Stimulated activated CD8-positive, alpha-beta memory T cell treated with anti-CD3 and anti-CD28 coated beads, Interleukin-15, amount 100 ng/mL, for 1 hour (primary cell): ENCODE measurements around the gene HAP1.
A peak's percentile ranks its signal among the peaks of the same experiment; 100 is the strongest.
"Not testable (repeated sequence)": the region's sequence is repeated elsewhere in the genome, so short reads cannot be mapped to it uniquely, and the experiment has no call there.

Experiments used
- DNase-seq: peaks from one replicate; pipeline ENCODE4 v3.0.0-alpha.2; 2020; ENCODE audit warnings: low read depth

Gene HAP1

DNA sequence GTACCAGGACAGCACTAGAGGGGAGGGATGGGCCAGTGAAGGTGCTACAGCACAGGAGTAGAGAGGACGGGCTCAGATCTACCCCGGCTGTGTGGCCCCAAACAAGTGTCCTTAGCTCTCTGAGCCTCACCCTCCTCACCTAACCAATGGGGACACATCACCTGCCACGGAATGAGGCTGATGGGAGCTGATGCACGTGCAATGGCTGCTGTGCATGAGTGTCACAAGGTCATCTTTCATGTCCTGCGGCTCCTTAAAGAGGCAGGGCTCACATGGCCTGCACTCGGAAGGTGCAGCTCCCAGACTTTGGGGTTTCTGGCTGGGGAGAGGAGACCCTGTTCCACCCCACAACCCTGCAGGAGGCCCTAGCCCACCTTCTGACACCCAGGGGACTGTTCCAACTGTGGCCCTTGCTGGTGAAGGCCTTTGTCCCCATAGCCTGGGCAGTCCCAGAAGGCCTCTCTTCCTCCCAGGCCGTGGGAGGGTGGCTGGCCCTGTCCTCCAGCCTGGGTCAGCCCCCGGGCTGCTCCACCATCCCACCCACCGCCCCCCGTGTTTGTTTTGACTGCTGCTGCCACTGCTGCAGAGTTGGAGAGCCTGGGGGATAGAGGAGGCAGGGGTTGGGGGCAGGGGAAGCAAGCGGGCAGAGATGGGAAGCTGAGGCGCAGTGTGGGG, 10.5 kb downstream of the HAP1 start:
- DNase-seq = no peak

DNA sequence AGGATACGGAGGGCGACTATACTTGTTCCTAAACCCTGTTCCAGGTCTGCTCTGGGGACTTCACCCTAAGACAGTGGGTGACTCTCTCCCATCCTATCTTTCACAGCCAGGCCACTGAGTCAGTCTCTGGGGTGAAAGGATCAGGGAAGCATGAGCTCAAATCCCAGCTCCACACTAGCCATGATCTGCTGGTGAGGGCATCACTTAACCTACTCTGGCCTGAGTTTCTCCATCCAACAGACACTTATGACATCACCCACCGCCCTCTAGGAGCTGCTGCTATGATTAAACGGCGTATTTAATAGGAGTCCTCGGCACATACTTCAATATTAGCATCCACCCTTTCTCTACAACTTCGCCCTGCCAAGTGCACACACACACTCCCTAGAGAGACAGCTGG, 12.2 kb downstream of the HAP1 start:
- DNase-seq = no peak

DNA sequence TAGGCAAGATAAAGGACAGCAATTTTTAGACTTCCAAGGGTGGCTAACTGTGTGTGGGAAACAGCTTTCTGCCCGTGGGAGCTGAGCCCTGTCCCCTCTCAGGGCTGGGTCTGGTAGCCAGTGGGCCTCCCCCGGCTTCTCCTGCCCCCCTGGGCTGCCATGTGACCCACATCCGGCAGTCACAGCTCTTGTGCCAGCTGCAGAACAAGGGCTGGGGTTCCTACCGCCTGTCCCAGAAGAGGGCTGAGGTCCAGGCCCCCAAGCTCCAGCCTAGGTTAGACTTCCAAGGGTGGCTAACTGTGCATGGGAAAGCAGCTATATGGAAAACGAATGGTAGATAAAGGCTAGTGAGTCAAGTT, 16.2 kb downstream of the HAP1 start:
- DNase-seq = no peak

DNA sequence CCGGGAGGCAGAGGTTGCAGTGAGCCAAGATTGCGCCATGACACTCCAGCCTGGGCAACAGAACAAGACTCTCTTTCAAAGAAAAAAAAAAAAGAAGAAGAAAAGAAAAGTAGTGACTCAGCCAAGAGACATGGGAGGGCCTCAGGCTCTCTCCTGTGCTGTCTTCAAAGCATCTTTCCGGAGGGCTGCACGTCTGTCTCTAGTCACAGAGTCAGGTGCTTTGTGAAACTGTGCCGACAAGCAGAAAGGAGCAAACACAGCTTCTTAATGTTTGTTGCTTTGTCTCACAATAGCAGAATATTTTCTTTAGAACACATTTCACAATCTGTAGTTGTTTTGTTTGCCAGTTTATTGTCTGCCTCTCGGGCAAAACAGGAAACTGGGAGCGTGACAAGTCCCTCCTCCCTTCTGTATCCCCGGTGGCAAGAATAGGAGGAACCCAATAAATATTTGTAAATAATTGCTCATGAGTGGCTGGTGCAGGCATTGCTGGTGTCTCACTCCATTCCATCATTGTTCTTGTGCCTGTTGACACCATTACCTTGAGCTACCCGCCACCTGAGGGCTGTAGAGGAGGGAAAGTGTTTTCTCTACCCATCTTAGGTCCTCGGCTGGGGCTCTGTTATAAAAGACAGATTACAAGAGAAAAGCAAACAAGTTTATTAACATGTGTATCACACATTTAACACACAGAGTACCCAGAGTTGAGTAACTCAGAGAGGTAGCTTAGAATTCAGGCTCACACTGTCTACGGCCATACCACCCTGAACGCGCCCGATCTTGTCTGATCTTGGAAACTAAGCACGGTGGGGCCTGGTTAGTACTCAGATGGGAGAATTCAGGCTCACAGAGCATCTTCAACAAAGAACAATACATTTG, 16.8 kb downstream of the HAP1 start:
- DNase-seq = no peak

DNA sequence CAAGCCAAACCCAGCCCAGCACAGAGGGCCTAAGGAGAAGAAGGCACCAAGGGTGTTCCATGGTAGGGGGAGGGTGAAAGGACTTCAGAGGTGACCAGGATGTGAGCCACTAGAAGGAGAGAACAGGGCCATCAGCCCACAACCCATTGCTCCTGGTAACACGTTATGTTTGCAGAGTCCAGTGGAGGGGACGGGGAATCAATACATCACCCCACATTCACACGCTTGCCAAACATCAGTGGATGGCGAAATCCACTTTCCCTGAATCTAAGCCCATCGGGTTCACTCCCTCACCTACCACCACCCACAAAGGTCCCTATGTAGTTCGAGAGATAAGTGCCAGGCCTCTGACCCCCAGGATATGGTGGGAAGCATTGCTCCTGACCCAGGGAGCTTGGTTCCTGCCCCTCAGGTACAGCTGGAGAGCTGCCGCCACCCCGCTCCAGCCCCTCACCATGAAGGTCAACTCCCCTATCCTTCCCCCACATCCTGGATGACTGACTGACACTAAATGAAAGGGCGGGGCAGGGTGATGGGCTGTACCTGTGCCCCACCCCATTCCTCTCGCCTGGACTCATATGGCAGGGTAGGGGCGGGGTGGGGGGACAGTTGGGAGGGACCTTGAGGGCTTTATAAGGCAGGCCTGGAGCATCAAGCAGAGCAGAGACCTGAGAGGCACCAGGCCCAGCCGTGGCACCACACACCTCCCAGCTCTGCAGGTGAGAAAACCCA, 22.6 kb downstream of the HAP1 start, which contains the start of gene GAST:
Gene GAST (plus strand): TSS at position 663 of the 732 bp plus-strand sequence. CDS start 3,106 bp downstream, outside the sequence.
- DNase-seq = no peak

DNA sequence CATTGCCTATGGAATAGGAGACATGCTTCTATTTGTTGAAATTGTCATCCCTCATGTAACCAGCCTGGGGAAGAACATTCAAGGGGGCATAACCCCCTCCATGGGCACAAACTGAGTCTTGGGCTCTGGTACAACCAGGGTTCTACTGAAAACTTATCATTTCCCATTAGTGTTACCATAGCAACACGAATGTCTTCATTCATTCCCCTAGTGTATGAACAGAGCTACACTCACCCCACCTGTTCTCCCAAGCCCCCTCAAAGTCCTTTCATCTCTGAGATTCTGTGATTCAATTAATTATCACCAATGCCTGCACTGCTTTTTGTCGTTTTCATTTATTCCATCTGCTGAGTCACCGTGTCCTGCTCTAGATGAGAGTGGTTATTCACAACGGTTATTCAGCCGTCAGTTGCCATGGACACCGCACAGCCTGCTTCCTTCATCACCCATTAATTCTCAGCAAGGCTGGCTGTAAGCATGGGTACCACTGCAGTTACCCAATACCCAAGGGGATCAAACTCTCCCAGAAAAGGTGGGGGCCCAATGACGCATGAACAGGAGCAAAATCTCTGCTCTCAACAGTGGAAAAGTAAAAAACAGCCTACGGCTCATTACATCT, 23.9 kb downstream of the HAP1 start:
- DNase-seq = no peak

DNA sequence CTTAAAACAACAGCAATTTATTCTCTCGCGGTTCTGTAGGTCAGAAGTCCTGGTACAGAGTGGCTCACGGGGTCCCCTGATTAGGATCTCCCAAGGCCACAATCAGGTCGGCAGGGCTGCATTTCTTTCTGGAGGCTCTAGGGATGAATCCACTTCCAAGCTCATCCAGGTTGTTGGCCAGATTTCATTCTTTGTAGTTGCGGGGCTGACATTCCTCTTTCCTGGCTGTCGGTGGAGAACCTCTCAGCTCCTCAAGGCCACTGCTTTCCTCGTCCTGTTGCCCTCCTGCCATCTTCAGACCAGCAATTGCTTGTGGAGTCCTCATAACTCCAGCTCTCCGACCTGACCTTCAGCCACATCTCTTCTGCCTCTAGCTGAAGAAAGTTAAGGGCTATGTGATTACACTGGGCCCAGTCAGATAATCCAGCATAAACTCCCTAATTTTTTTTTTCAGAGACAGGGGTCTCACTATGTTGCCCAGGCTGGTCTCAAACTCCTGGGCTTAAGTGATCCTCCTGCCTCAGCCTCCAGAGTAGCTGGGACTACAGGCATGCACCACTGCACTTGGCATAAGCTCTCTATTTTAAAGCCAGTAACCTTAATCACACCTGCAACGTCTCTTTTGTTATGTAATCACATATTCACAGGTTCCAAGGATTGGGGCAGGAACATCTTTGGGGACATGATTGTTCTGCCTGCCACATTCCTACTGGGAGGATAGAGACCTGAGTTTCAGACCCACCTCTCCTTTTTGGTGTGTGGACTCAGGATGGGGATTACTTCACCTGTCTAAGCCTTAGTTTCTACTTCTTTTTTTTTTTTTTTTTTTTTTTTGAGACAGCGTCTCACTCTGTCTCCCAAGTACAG, 26.4 kb downstream of the HAP1 start:
- DNase-seq = no peak

DNA sequence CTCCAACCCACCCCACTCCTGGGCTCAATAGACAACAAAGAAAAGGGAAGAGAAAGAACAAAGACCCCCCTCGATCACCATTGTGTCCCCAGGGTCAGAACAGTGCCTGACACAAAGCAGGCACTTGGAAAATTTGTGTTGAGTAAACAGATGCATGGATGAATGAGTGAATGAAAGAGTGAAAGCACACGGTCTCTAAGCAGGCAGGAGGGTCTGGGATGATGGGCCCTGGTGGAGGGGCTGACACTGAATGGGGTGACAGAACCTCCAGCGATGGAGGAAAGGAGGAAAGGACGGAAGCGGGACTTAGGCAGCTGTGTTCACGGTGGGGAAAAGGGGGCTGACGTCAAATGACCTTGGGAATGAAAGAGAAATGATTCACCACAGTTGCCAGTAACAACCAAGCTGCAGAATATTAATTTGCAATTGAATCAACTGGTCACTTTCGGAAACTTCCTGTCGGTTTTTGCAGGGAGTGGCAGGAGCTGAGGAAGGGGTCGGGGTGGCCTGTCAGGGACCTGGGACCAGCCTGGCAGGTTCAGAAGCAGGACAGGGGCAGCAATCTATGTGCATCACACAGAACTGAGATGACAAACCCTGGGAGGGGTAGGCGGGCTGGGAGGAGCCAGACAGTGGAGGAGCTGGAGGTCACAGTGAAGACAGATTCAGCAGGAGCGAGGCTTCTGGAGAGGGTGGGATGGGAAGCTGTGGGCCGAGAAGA, 29.0 kb downstream of the HAP1 start:
- no peak for DNase-seq

DNA sequence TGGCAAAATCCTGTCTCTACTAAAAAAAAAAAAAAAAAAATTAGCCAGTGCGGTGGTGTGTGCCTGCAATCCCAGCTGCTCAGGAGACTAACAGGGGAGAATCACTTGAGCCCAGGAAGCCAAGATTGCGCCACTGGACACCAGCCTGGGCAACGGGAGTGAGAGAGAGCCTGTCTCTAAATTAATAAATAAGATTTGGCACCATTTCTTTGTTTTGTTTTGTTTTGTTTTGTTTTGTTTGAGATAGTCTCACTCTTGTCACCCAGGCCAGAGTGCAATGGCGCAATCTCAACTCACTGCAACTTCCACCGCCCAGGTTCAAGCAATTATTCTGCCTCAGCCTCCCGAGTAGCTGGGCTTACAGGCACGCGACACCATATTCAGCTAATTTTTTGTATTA, 31.7 kb downstream of the HAP1 start:
- no peak for DNase-seq

DNA sequence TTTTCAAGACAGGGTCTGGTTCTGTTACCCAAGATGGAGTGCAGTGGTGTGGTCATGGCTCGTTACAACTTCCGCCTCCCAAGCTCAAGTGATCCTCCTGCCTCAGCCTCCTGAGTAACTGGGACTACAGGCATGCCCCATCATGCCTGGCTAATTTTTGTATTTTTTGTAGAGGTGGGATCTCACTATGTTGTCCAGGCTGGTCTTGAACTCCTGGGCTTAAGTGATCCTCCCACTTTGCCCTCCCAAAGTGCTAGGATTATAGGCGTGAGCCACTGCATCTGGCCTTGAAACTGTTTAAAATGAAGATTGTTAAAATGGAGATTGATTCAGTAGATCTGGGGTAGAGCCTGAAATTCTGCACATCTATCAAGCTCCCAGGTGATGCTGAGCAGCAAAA, 33.6 kb downstream of the HAP1 start:
- DNase-seq = not testable (repeated sequence)

DNA sequence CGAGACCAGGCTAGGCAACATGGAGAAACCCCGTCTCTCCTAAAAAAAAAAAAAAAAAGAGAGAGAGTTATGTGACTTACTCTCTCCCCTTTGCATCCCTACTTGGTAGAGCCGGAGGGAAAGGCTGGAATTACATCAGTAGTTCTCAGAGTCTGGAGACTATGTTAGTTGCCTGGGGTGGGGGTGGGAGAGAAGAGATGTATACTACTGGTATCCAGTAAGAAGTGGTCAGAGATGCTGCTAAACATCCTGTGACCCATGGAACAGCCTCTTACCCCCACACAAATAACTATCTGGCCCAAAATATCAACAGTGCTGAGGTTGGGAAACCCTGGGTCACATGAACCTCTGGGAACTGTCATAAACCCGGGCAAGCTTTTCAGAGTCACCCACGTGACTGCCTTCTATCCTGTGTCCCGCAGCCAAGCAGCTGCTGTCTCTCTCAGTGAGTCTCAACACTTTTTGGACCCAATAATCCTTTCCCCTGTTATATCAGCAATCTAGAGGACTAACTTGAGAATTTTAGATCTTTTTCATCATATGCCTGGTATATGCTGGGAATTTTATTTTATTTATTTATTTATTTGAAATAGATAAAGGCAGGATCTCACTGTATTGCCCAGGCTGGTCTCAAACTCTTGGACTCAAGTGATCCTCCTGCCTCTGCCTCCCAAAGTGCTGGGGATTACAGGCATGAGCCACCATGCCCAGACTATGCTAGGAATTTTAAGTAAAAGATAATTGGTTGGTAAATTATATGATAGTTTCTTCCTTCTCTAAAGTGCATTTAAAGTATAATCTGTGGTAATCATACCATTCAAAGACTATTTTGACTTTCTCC, 37.1 kb downstream of the HAP1 start:
- DNase-seq = no peak

DNA sequence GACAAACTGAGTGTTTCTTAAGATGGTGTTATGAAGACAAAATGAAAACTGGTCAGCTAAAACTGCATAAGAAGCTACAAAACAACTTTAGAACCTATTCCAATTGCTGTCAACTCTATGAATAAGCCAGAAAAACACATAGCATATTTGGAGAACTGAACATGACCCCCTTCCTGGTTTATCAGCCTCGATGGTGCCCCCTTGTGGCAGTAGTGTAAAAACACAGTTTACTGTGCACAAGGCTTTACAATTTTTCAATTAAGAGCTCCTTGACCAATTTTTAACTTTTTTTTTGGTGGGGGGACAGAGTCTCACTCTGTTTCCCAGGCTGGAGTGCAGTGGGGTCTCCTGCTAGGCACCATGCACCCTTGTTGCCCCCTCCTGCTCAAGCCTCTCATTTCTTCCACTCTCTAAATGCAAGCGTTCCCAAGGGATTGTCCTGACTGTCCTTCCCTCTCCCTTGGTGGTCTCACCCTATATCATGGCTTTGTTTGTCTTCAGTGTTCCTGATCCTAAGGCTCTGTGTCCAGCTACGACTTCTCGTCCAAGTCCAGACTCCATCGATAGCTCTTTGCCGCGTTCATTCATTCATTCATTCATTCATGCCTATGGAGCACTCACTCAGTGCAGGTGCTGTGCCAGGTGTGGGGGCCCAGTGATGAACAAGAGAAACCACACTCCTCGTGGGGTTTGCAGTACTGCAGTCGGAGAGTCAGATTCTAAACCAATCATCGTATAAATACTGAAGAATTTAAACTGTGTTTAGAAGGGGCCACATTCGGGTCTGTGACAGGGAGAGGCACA, 38.3 kb downstream of the HAP1 start:
- DNase-seq = peak; percentile 55

DNA sequence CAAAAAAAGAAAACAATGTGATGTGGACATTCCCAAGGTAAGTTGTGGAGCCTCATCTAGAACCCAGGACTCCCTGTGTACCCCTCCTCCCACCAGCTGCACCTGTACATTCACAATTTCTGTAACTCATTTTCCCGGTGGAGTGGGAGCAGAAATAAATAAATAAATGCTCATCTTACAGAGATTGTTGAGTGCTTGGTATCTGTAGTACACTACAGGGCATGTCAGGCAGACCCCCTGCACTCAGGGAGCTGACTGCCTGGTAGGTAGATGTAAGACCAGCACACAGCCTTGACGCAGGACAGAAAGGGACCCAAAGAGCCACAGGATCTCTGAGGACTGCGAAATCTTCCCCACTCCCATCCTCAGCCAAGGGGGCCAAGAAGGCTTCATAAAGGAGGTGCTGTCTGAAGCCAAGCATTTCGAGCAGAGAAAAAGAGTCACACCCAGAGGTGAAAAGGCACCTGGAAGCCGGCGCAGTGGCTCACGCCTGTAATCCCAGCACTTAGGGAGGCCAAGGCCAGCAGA, 39.2 kb downstream of the HAP1 start:
- no peak for DNase-seq

DNA sequence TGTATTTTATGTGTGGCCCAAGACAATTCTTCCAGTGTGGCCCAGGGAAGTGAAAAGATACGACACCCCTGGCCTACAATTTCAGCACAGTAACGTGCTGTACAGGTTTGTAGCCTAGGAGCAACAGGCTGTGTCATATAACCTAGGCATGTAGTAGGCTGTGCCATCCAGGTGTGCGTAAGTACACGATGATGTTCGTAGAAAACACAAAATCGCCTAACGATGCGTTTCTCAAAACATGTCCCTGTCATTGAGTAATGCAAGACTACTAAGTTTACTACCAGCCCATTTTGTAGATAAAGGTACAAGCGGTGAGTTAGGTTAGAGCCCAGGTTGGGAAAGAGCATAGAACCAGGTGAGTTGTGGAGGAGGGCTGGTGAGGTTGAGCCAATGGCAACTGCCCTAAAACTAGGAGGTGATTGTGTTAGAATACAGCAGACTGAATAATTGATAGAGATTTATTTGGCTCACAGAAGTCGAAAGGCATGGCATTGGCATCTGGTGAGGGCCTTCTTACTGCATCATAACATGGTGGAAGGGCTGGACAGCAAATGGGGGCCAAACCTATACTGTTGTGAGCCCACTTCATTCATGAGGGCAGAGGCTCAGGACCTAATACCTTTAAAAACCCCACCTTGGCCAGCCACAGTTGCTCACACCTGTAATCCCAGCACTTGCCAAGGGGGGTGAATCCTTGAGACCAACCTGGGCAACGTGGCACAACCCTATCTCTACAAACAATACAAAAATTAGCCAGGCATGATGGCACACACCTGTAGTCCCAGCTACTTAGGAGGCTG, 41.5 kb downstream of the HAP1 start:
- no peak for DNase-seq

DNA sequence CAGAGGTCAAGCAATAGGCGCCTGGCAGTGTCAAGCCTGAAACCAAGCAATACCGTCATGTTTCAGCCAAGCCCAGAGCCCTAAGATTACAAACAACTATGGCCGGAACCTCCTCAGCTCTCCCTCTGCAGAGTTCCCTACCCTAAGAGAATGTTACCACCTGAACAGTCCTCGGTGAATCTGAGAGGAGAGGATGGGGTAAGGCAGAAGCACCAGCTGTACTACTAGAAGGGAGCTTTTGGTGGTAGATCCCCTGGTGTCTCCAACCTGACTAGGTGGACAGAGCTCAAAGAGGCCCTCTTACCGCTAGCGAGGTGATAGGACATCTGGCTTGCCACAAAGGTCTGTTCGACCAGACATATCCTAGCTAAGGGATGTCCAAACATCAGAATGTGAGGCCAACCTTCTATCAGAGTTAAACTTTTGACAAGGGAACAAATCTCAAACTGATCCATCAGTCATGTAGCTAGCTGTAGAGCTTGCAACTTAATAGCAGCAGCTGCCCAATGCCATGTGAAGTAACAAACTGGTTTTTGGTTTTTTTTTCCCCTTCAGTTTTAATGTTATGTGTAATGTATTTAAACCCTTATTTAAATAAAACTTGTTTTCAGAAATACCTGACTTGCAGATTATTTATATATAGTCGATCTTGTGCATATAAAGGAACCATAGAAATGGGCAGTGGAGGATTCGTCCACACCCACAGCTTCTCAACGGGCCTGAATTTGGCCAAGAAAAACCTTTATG, 43.2 kb downstream of the HAP1 start:
- no peak for DNase-seq

DNA sequence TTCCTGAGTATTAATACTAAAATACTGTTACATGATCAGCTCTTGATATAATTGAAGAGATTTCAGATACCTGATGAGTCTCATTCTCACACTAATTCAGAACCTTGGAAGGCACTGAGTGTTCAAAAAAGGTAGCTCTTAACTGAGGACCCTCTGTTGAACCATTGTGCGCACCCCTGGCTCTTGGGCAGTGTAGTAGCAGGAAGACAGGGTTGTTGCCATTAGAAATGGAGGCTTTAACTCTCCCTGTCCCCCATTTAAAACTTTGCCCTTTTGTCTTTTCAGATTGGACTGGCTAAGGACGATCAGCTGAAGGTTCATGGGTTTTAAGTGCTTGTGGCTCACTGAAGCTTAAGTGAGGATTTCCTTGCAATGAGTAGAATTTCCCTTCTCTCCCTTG, 43.9 kb downstream of the HAP1 start:
- no peak for DNase-seq
